ENCODE results near the gene CFDP1. TPM values are rescaled to one million over a fixed set of nuclear protein-coding genes. Genes with fewer than 3 reads are reported as not detected.

CFDP1 gene
- total and polyA plus RNA-seq, 2 of the 13 experiments (the other 11 are each of a cell fraction or from before 2014, with no cell fraction given), result 78.6 to 153 TPM

- peak; percentile 90 for TF ChIP-seq ZNF318 (CRISPR knock-in tag; IDR thresholded peaks at IDR 0.05)
- TF ChIP-seq GTF2F1 (IDR thresholded peaks at IDR 0.05; ENCODE audit: low read length), result peak; percentile 51; the same call in 1 of the 2 replicates
- TF ChIP-seq TRIM22 (IDR thresholded peaks at IDR 0.05), result no peak
- TF ChIP-seq DPF2 (CRISPR knock-in tag; IDR thresholded peaks at IDR 0.05; ENCODE audit: borderline replicate concordance, low read depth), result no peak; the same call in 1 of the 2 replicates
- peak; percentile 92 for TF ChIP-seq ZNF761 (CRISPR knock-in tag; conservative IDR thresholded peaks at IDR 0.05)
- no peak for TF ChIP-seq DDIT3 (CRISPR knock-in tag; IDR thresholded peaks at IDR 0.05)
- TF ChIP-seq MLX (CRISPR knock-in tag; IDR thresholded peaks at IDR 0.05), result 0 out of 2 replicates have a peak, but pooled peaks have one; percentile 35
- no peak for TF ChIP-seq NPAS2 (CRISPR knock-in tag; IDR thresholded peaks at IDR 0.05; ENCODE audit: borderline replicate concordance)
- TF ChIP-seq HOXA5 (CRISPR knock-in tag; IDR thresholded peaks at IDR 0.05), result peak; percentile 77
- peak; percentile 87; the same call in 1 of the 2 replicates for TF ChIP-seq ZBTB8A (CRISPR knock-in tag; IDR thresholded peaks at IDR 0.05; ENCODE audit: borderline replicate concordance, low read depth)
- no peak for TF ChIP-seq HHEX (CRISPR knock-in tag; IDR thresholded peaks at IDR 0.05)
- TF ChIP-seq ZNF275 (CRISPR knock-in tag; IDR thresholded peaks at IDR 0.05; ENCODE audit: borderline replicate concordance), result peak; percentile 88; the same call in 1 of the 2 replicates
- TF ChIP-seq DRAP1 (CRISPR knock-in tag; IDR thresholded peaks at IDR 0.05), result peak; percentile 56; the same call in 1 of the 2 replicates
- peak; percentile 80; the same call in 1 of the 2 replicates for TF ChIP-seq ZNF879 (CRISPR knock-in tag; IDR thresholded peaks at IDR 0.05)
- no peak for TF ChIP-seq ZNF557 (CRISPR knock-in tag; IDR thresholded peaks at IDR 0.05)
- peak; percentile 50 for TF ChIP-seq SKI (IDR thresholded peaks at IDR 0.05; ENCODE audit: partially characterized antibody)
- 0 out of 2 replicates have a peak, but pooled peaks have one; percentile 28 for TF ChIP-seq ZNF550 (CRISPR knock-in tag; IDR thresholded peaks at IDR 0.05; ENCODE audit: borderline replicate concordance)
Observed at GRCh38 chr16:75265911-75266701, 167.2 kb downstream of the CFDP1 start (continued).

Measured in HepG2 (cell line).